Left lung (tissue), 10 donors: ENCODE measurements around the gene TSKU. TPM values are rescaled to one million over a fixed set of nuclear protein-coding genes. Genes with fewer than 3 reads are reported as not detected.
A peak's percentile ranks its signal among the peaks of the same experiment; 100 is the strongest.

Experiments used
- ATAC-seq: fragments of 200-7000 bp; cut with Tn5 transposase; one replicate; pipeline ENCODE4 v1.9.1; 2020; ENCODE audit warnings: moderate library complexity
- DNase-seq, 4 donors: peaks; one replicate each; pipeline ENCODE4 v3.0.0-alpha.2; 2013 to 2020
- H3K27ac ChIP-seq, 2 donors: fragments of 200-600 bp; sonication (generic) in 1 of 2; one replicate each; pipeline versions ENCODE4 v1.5.0 to v1.8.0; 2020 to 2021
- H3K27me3 ChIP-seq, 2 donors: fragments of 200-600 bp; sonication (generic) in 1 of 2; one replicate each; pipeline versions ENCODE4 v1.5.0 to v1.8.0; 2020 to 2021
- H3K36me3 ChIP-seq, 2 donors: fragments of 200-600 bp; sonication (generic) in 1 of 2; one replicate each; pipeline versions ENCODE4 v1.5.0 to v1.8.0; 2020 to 2021
- H3K4me1 ChIP-seq, 2 donors: fragments of 200-600 bp; one replicate each; pipeline ENCODE4 v1.8.0; 2021
- H3K4me3 ChIP-seq, 2 donors: fragments of 200-600 bp; sonication (generic) in 1 of 2; one replicate each; pipeline versions ENCODE4 v1.5.0 to v1.8.0; 2020 to 2021; ENCODE audit warnings: mild to moderate bottlenecking in 1 of 2
- H3K9me3 ChIP-seq, 2 donors: fragments of 200-600 bp; sonication (generic) in 1 of 2; one replicate each; pipeline versions ENCODE4 v1.5.0 to v1.8.0; 2020 to 2021
- CTCF ChIP-seq, 2 donors: fragments of 200-600 bp; sonication (generic) in 1 of 2; IDR thresholded peaks; one replicate each; pipeline versions ENCODE4 v1.5.0 to v1.8.0; 2021; ENCODE audit warnings: antibody characterized with exemption in 2 of 2
- intact Hi-C, 2 donors: fragments of 100-400 bp; cut with DNase I; formaldehyde crosslinking; loops; one replicate each; pipeline versions ENCODE4 v1.11.2 to v1.14.2; 2022
- polyA plus RNA-seq, 6 donors: library from polyadenylated mRNA; unstranded; fragments of 120-200 nt; gene quantifications; one replicate each; pipeline ENCODE4 v1.2.1, GENCODE V29; 2013; ENCODE audit not compliant: insufficient read length in 6 of 6
- total RNA-seq, 2 donors: library from RNA; stranded (reverse); fragmentation: NEBNext Ultra II Directional; extraction: Animal tissue kit (Norgen Biotek cat#: 25700); gene quantifications; one replicate each; pipeline ENCODE4 v1.2.1, GENCODE V29; 2021
- donor health status: DM: no; HTN: yes; CAD: no.
- donor health status: DM: no; HTN: no; CAD: no.

The TSKU gene
- total and polyA plus RNA-seq, 8 donors, result 12.7 to 36.6 (median 28.3) TPM

- Histone ChIP-seq H3K4me3 (no peak overlapping the region), H3K27me3 (no peaks in the 10 kb centered on the region), H3K36me3 (peaks cover 0 to 10% of the 10 kb centered on the region in 2 donors), H3K27ac (no peak overlapping the region), H3K4me1 (peaks cover 5 to 28% of the 10 kb centered on the region in 2 donors), H3K9me3 (no peaks in the 10 kb centered on the region)
- no peak for ATAC-seq
- DNase-seq, result no peak
- intact Hi-C loops, result no loop called here
- no peak for TF ChIP-seq CTCF (IDR thresholded peaks at IDR 0.05)
Observed at GRCh38 chr11:76800466-76801200, 17.5 kb downstream of the TSKU start.

- no peak for TF ChIP-seq CTCF (IDR thresholded peaks at IDR 0.05)
Observed at GRCh38 chr11:76801225-76801624, 18.1 kb downstream of the TSKU start.

GRCh38 chr11:76801736-76802135 is 18.6 kb downstream of the TSKU start:
- intact Hi-C loops, result no loop called here
- peaks cover 5 to 28% of the 10 kb centered on the region in 2 donors for H3K4me1 ChIP-seq
- TF ChIP-seq CTCF (IDR thresholded peaks at IDR 0.05), result no peak
- no peaks in the 10 kb centered on the region for H3K27me3 ChIP-seq
- H3K9me3 ChIP-seq, result no peaks in the 10 kb centered on the region
- no peak overlapping the region for H3K27ac ChIP-seq
- no peak for ATAC-seq
- H3K4me3 ChIP-seq, result no peak overlapping the region
- peaks cover 0 to under 1% of the 10 kb centered on the region in 2 donors for H3K36me3 ChIP-seq
- no peak for DNase-seq

More at GRCh38 chr11:76801225-76801624, 18.1 kb downstream of the TSKU start:
- intact Hi-C loops, result no loop called here
- Histone ChIP-seq H3K4me3 (no peak overlapping the region), H3K27me3 (no peaks in the 10 kb centered on the region), H3K27ac (no peak overlapping the region), H3K9me3 (no peaks in the 10 kb centered on the region), H3K4me1 (peaks cover 5 to 28% of the 10 kb centered on the region in 2 donors), H3K36me3 (peaks cover 0 to 6% of the 10 kb centered on the region in 2 donors)
- ATAC-seq (no peak), DNase-seq (no peak)

GRCh38 chr11:76802151-76802550 is 19.0 kb downstream of the TSKU start:
- intact Hi-C loops, result no loop called here
- no peaks in the 10 kb centered on the region for H3K9me3 ChIP-seq
- TF ChIP-seq CTCF (IDR thresholded peaks at IDR 0.05), result no peak
- DNase-seq (no peak), ATAC-seq (no peak)
- no peak overlapping the region for H3K4me3 ChIP-seq
- H3K27ac ChIP-seq, result peak overlapping the region in 1 of 2 donors; percentile 29
- H3K27me3 ChIP-seq, result no peaks in the 10 kb centered on the region
- no peaks in the 10 kb centered on the region for H3K36me3 ChIP-seq
- H3K4me1 ChIP-seq, result peaks cover 5 to 30% of the 10 kb centered on the region in 2 donors

DNA sequence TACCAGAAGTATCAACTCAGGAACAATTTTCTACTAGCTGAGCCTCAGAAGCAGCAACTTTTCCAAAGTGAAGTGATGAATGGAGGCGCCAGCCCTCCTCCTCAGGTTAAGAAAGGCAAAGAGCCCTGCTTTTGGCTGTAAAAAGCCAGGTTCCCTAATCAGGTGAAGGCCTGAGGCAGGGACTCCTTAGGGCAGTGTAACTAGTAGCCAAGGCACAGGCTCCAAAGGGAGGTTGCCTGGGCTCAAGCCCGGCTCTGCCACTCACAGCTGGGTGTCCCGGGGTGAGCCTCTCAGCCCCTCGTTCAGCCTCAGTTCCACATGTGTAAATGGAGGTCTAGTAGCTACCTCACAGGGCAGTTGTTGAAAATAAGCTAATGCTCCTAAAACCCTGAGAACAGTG is 19.5 kb downstream of the TSKU start:
- no peaks in the 10 kb centered on the region for H3K27me3 ChIP-seq
- no peak overlapping the region for H3K4me3 ChIP-seq
- H3K9me3 ChIP-seq, result no peaks in the 10 kb centered on the region
- H3K36me3 ChIP-seq, result no peaks in the 10 kb centered on the region
- peak overlapping the region in 1 of 2 donors; percentile 29 for H3K27ac ChIP-seq
- no peak for TF ChIP-seq CTCF (IDR thresholded peaks at IDR 0.05)
- H3K4me1 ChIP-seq, result peaks cover 5 to 34% of the 10 kb centered on the region in 2 donors
- intact Hi-C loops, result no loop called here
- peak in 1 of 4 donors; percentile 16 for DNase-seq
- ATAC-seq, result no peak
